ENCODE measurements around the gene SPAM1.

GRCh38 chr7:123879628-123880027 is 45.4 kb upstream of the SPAM1 start:
- no peak for TF ChIP-seq CTCF (IDR thresholded peaks at IDR 0.05)
- TF ChIP-seq POLR2A (IDR thresholded peaks at IDR 0.05; ENCODE audit: low read depth) = no peak
- TF ChIP-seq EP300 (IDR thresholded peaks at IDR 0.05) = no peak
- TF ChIP-seq POLR2AphosphoS5 (IDR thresholded peaks at IDR 0.05) = no peak
